HG02798 (cell line): Measurements from ENCODE around the gene DPYD.

Source experiments
- ATAC-seq: cut with Tn5 transposase; IDR thresholded peaks from one replicate; pipeline ENCODE4 v1.9.1; 2021; ENCODE audit warnings: mild to moderate bottlenecking; ENCODE audit not compliant: unreplicated experiment, poor library complexity

Gene DPYD

DNA sequence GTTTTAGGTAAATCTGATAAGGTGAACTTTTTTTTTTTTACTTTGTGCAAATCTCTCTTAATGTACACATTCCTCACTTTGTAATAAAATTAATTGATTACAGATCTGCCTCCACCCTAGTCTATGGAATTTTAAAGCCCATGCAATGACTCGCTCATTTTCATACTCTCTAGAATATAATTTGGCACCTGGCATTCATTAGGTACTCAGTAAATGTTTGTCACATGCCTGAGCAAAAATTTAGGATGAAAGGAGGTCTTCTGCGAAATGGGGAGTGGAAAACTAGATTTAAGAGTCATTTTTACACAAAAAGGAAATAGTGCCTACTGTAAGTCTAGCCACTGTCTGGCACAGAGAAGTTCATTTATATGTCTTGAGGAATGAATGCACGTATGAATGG is 350.1 kb downstream of the DPYD start:
- ATAC-seq, result no peak

DNA sequence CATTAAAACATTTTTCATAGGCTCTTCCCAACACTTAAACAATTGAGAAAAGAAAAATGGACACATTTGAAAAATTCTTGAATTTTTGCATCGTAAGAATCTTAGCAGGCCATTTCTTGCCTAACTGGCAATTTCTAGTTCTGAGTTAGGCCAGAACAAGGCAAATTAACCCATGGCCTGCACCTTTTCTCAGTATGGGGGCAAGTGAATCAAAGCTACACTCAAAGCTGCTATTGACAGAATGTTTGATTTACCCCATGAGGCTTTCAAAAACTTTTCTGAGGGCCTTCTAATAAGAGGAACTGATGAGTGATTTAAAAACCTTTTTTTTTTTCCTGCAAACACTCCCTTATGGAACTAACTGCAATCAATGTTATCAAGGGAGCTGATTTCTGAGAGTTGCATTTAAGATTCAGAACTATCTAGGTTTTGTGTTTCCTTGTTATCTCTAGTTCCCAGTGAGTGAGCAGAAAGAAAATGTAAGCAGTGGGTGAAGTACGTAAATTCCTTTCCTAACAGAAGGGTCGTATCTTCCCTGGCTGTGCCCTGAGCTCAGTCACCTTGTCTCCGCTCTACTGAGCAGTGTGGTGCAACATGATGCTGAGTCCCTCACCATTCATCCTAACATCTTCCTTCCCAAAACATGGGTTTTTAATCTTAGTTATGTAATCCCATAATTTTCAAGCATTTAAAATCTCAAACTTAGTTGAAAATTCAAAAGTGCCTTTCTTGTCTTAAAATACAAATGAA is 353.7 kb downstream of the DPYD start:
- ATAC-seq, result no peak

DNA sequence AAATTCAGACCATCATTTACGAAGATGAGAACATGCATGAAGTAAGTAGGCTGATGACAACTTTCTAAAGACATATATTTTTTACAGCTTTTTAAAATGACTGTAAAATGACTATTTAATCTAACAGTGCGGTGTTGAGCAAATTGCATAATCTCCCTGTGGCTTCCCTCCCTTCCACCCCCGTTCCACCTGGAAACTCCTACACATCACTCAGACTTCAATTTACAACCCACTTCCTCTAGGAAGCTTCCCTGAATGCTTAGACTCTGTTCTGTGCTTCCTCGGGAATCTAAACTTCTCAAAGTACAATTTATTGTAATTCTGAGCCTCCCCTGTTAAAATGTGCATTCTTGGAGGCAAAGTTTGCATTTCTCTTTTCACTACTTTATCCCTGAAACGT is 354.9 kb downstream of the DPYD start:
- ATAC-seq, result no peak

DNA sequence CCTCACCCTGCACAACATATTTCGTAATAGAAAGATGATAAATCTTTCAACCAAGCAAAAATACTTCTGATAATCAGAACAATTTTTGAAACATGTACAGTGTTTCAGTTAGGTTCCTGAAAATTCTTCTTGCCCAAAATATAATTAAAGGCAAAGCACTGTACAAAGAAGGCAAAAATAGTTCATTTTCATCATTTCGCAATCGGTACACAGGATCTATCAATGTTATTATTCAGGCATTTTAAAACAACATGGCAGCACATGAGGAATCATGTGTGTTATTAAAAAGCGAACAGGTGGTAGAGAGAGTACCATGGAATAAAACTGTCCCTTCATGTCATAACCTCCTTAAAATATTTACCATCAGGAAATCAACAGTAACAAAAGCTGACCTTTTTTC is 356.9 kb downstream of the DPYD start:
- no peak for ATAC-seq

DNA sequence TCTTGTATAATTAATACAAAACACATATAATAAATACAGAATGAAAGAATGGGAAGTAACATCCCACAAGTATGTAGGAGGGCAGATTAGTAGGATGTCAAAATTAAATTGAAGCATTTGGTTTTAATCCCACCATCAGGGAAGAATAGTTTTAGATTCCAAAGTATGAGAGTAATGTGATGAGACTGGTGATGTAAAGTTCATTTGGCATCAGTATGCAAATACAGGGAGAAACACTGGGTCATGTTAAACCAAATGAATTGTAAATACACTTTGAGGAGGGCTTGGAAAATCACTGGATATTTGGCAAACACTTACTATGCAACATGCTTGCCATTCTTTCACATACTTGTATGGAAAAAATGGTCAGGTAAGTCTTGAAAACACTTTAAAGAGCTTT is 358.8 kb downstream of the DPYD start:
- no peak for ATAC-seq

DNA sequence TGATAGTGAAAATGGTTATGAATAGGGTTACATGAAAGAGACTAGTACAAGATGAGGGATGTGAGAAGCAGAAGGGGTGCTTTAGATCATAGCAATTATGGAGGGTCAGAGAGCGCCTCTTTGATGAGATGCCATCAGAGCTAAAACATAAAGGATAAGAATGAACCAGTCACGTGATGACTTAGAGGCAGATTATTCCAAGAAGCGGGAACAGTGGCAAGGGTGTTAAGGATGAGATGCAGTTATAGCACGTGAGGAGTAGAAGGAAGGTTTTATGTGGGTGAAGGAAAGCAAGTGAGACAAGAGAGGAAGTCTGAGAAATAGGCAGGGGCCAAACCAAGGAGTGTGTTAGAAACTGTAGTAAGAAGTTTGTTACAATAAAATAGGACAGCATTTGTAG is 360.1 kb downstream of the DPYD start:
- no peak for ATAC-seq

DNA sequence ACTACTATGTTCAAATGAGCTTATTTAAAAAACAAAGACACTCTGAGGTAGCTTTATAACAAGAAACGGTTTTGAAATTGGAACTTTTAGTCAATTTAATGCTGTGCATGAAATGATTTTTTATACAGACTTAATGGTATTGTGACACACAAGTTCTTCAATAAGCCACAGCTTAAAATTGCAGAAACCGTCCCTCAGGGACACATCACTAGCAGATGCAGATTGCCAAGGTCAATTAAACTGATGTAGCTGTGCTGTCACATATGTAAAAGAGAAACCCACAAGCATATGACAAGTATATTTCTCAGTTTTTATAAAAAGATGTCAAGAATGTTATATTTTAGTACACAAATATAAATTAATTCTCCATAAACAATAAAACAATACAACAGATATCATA is 366.9 kb downstream of the DPYD start:
- no peak for ATAC-seq

DNA sequence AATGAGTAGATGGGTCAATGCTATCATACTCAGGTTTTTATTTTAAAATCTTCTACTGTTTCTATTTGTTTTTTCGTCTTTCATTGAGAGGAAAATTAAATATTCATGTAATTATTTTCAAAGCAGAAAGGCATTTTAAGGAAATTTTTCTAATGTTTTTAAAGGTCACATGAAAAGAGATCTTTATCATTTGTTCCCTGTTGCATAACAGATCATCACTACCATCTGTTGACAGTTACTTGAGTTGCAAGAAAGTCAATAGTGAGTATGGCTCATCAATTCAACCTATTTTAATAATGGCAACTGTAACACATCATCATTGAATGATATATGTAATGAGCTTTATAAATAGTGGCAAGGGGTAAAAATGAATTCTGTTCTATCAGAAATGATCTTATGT is 369.7 kb downstream of the DPYD start:
- no peak for ATAC-seq

DNA sequence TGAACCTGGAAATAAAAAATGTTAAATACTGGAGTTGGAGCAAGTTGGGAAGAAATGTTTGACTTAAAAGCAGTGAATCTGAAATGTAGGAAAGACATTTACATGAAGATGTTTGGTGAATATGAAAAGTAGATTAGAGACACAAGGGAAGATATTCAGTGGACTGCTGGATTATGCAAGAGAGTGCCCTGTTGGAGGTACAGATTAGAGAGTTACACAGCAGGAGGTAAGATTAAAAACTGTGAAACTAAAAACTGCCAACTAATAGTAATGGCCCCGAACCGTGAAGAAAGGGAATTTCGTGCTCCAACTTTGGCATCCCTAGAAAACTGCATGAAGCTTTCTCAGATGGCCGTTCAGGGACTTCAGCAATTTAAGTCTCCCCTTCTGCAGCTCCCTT is 375.4 kb downstream of the DPYD start:
- no peak for ATAC-seq

DNA sequence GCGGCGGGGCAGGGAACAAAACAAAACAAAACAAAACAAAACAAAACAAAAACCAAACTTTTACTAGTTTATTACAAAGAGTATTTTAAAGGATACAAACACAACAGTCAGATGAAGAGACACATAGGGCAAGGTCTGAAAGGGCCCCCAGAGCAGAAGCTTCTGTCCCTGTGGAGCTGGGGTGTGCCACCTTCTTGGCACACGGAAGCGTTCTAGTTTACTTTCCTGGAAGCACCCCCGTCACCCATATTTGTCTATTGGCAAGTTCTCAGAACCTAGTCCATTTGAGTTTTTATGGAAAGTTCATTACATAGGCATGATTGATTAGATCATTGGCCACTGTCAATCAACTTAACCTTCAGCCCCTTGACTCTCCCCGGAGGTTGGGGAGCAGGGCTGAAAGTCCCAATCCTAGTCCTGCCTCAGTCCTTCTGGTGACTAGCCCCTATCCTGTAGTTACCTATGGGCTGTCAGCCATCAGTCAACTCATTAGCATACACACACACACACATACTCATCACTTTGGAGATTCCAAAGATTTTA is 380.4 kb downstream of the DPYD start:
- ATAC-seq, result no peak

DNA sequence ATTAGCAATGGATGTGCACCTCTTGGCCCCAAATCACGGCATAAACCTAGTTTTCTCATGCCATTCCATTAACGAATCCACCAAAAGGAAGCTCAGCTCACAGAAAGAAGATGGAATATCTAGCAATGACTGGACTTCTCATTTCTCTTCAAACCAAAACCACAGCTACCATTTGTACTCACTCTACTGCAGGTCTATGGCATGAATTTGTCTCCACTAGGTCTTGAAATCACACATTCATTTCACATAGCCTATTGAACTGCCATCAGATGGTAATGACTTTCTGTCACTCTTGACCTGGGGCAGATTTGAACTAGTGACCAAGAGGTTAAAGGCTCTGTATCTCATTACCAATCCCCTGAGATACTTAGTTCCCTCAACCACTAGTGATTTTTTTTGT is 382.7 kb downstream of the DPYD start:
- ATAC-seq, result no peak

DNA sequence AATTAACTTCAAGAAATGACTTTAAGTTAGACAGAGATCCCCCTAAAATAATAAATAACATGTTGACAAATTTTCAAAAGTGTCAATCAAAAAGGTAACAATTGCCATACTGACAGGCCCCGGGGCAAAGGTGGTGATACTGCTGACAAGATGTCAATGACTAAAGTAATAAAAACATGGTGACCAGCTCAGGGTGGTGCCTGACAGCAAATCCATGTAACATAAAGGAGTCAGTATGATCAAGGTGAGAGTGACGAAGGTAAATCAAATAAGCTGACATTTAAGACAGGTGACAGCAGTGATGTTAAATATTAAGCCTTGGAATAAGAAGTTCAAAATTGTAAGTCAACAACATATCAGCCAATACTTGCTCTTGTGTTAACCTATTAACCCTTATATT is 387.5 kb downstream of the DPYD start:
- no peak for ATAC-seq

DNA sequence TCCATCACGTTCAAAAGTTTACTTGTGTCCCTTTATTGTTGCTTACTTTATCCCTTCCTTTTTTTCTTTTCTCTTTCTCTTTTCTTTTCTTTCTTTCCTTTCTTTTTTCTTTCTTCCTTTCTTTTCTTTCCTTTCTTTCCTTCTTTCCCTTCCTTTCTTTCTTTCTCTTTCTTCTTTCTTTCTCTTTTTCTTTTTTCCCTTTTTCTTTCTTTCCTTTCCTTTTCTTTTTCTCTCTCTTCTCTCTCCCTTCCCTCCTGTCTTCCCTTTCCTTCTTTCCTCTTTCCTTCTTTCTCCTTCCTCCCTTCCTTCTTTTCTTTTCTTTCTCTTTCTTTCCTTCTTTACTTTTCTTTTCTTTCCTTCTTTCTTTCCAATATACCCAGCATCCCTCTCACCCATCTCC is 391.2 kb downstream of the DPYD start:
- ATAC-seq, result no peak

DNA sequence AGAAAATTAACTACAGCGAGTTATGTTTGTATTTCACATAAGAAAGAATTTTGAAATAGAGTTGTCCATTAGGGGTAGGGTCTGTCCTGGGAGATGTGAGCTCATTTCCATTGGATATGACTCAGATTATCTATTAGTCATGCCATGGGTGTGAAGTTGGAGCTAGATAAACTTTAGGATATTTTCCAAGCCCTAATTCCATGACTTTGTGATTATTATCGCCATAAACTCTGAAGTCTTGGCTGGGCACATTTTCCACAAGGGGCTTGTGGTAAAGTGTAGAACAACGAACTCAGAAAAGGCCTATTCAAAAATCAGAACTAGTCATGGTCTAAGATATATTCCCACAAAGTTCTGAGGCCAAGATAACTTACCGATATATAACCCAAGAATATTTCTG is 396.6 kb downstream of the DPYD start:
- ATAC-seq, result no peak

DNA sequence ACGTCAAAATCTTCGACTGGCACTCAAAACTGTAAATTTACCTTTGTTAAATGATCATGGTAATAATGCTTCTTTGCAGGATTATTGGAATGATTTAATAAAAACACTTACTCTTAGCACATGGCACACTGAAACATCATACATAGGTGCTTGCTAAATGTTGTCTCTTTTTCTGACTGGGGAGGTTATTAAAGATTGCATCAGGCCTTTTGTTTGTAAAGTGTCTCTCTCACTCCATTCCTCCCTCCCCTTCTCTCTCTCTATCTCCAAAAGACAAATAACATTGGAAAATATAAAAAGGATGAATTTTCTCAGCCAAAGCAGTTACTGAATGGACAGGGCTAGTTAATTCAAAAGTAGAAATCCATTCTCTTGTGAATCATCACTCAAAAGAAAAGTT is 404.2 kb downstream of the DPYD start:
- ATAC-seq, result no peak

DNA sequence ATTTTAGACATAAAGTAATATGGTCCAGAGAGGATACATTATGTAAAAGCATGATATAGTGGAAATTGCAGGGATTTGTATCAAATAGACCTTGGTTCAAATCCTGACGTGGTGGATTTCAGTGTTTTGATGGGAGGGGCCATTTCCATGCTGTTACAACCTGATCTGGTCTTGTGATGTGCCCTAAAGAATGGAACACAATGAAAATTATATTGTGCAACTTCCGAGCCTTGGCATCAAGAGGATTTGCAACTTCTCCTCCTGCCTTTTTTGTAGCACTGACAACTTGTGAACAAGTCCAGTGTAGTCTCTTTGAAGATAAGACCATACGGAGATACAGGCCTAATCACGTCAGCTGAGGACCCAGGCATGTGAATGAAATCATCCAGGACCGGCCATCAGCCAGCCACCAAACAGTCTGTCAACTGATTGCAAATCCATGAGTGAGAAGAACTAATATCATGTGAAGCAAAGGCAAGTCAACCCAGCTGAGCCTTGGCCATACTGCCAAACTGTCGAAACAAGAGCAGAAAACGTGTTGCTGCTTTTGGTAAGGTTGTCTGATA is 412.1 kb downstream of the DPYD start:
- no peak for ATAC-seq

DNA sequence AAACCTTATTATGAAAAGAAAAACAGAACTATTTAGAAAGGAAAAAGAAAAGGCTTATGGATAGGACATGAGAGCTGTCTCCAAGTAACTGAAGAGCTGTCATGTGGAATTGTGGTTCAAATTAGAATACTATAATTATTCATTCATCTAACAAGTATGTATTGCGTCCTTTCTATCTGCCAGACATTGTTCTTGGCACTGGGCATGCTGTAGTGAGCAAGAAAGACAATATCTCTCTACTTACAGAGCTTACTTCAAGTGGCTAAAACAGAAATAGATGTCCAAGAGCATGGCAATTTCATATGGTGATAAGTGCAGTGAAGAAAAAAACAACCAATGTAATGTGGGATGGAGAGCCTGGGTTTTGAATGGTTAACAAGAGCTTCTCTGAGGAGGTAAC is 413.0 kb downstream of the DPYD start:
- no peak for ATAC-seq

DNA sequence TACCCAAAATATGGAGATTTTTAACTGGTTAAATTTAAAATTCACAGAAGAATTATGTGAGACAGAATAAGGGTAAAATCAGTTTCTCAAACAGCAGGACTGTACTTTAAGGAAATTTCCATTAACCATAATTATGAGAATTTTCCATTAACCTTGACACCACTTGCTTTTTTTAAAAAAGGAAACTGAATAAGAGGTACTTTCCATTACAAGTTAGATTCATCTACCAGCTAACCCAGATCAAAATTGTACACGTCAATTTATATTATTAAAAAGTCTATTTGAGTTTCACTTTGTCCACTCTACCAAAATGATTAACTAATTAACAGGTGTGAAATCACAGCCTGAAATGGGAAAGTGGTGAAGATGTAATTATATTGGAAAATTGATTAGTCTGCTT is 414.5 kb downstream of the DPYD start:
- no peak for ATAC-seq

DNA sequence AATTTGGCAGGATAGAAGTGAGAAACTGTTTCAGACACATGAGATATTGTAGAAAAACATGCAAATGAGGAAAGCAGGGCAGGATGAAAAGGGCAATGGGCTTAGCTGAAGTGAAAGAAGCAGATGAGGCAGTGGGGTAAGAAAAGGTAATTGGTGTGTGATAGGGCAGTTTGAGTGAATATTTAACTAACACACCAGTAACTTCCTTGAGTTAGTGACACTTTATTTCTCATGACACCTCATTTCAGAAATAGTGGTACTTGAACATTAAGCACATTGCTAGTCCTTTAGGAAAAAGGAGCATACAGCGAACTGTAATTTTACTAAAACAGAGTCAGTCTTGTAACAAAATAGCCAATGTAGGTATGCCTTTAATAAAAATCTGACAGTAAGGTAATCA is 415.0 kb downstream of the DPYD start:
- ATAC-seq, result peak; percentile 92

DNA sequence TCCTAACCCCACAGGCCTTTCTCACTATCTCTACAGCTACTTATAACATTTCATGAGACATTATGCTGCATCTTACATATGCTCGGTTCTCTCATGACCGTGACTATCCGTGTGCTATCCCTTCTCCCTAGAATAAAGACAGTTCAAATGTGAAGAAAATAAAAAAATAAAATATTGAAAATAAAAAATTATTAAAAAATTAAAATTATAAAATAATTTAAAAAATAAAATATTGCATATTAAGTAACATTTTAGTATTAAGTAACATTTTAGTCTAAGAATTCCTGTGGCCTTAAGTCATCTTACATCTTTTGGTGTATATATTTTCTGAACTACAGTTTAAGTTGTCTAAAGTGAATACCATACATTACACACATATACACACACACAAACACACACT is 415.5 kb downstream of the DPYD start:
- ATAC-seq, result peak; percentile 20

DNA sequence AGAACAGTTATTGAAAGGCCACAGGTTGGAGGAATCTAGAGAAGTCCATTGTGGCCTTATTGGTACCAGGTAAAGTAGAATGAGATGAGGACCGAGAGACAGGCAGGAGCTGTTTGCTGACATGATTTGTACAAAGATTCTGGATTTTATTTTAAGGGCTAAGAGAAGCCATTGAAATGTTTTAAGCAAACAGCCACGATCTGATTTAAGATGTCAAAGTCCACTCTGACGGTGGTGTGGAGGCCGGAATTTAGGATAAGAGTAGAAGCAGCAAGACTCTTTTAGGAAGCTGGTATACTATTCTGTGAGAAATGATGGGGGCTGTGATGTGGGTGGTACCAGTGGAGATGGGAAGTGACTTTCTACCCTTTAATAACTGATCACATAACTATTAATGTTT is 418.5 kb downstream of the DPYD start:
- no peak for ATAC-seq

DNA sequence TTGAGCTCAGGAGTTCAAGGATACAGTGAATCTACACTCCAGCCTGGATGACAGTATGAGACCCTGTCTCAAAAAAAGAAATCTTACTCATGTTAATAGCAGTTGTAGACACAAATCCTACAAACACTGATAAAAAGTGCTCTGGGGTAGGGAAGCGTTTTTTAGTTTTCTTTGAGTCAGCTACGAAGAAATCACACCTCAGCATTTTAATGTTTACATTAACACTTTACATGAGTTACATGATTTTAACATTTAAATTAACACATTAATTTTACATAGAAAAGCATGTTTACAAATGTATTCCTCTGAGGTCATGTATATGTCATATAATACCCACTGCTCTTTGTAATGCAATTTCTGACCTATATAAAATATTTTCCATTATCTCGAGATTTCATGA is 419.2 kb downstream of the DPYD start:
- ATAC-seq, result no peak
